Measurements from ENCODE around the gene MED8. TPM values are rescaled to one million over a fixed set of nuclear protein-coding genes. Genes with fewer than 3 reads are reported as not detected.
"Not testable (repeated sequence)": the region's sequence is repeated elsewhere in the genome, so short reads cannot be mapped to it uniquely, and the experiment has no call there.

Gene MED8
- total and polyA plus RNA-seq, 2 donors from 2014 or later, result 36.5 to 44.3 TPM

GRCh38 chr1:43414634-43415223, 25.1 kb upstream of the MED8 start:
- Histone ChIP-seq H3K27me3 (ENCODE audit: control insufficient read depth, insufficient read depth, low read length) (no peaks in the 10 kb centered on the region), H3K9ac (ENCODE audit: low read length in 3 of 3) (no peak overlapping the region), H3K4me3 (ENCODE audit: low read length in 3 of 3) (no peak overlapping the region), H3K4me1 (ENCODE audit: control insufficient read depth in 2 of 3, insufficient read depth in 2 of 3, low read depth in 1 of 3, low read length in 3 of 3) (peaks cover 0 to 5% (median 0%) of the 10 kb centered on the region in 3 donors), H3K27ac (ENCODE audit: low read depth in 2 of 2, low read length in 2 of 2) (no peak overlapping the region), H3K9me3 (ENCODE audit: control insufficient read depth in 2 of 3, insufficient read depth in 1 of 3, low read length in 3 of 3) (no peaks in the 10 kb centered on the region), H3K36me3 (ENCODE audit: control insufficient read depth in 2 of 3, insufficient read depth in 3 of 3, low read length in 3 of 3) (peaks cover 0 to 34% (median 11%) of the 10 kb centered on the region in 3 donors)
- FAIRE-seq (no peak), DNase-seq (peak in 4 of 5 donors; percentile 52 to 75 (median 58))
- intact Hi-C loops (cut with DNase I), result no loop called here
- peak; percentile 62 for TF ChIP-seq CTCF (IDR thresholded peaks at IDR 0.05; ENCODE audit: borderline replicate concordance, extremely low read depth, insufficient read depth)

- H3K9ac ChIP-seq (ENCODE audit: low read length in 3 of 3); intact Hi-C loops (cut with DNase I); DNase-seq; H3K27ac ChIP-seq (ENCODE audit: low read depth in 2 of 2, low read length in 2 of 2); FAIRE-seq; H3K9me3 ChIP-seq (ENCODE audit: control insufficient read depth in 2 of 3, insufficient read depth in 1 of 3, low read length in 3 of 3); H3K4me3 ChIP-seq (ENCODE audit: low read length in 3 of 3); H3K4me1 ChIP-seq (ENCODE audit: control insufficient read depth in 2 of 3, insufficient read depth in 2 of 3, low read depth in 1 of 3, low read length in 3 of 3); H3K27me3 ChIP-seq (ENCODE audit: control insufficient read depth, insufficient read depth, low read length): not testable (repeated sequence)
- H3K36me3 ChIP-seq (ENCODE audit: control insufficient read depth in 2 of 3, insufficient read depth in 3 of 3, low read length in 3 of 3), result peaks cover 0 to 27% (median 10%) of the 10 kb centered on the region in 3 donors
Observed at GRCh38 chr1:43413426-43413825, 23.8 kb upstream of the MED8 start.

GRCh38 chr1:43410571-43410970, 21.0 kb upstream of the MED8 start:
- Histone ChIP-seq H3K4me3 (ENCODE audit: low read length in 3 of 3) (no peak overlapping the region), H3K27me3 (ENCODE audit: control insufficient read depth, insufficient read depth, low read length) (no peaks in the 10 kb centered on the region), H3K9me3 (ENCODE audit: control insufficient read depth in 2 of 3, insufficient read depth in 1 of 3, low read length in 3 of 3) (no peaks in the 10 kb centered on the region), H3K27ac (ENCODE audit: low read depth in 2 of 2, low read length in 2 of 2) (no peak overlapping the region), H3K36me3 (ENCODE audit: control insufficient read depth in 2 of 3, insufficient read depth in 3 of 3, low read length in 3 of 3) (peaks cover 0 to 25% (median 11%) of the 10 kb centered on the region in 3 donors), H3K4me1 (ENCODE audit: control insufficient read depth in 2 of 3, insufficient read depth in 2 of 3, low read depth in 1 of 3, low read length in 3 of 3) (peaks cover 0 to 1% (median 0%) of the 10 kb centered on the region in 3 donors), H3K9ac (ENCODE audit: low read length in 3 of 3) (no peak overlapping the region)
- no peak for TF ChIP-seq CTCF (IDR thresholded peaks at IDR 0.05; ENCODE audit: borderline replicate concordance, extremely low read depth, insufficient read depth)
- no peak for DNase-seq
- FAIRE-seq, result no peak
- intact Hi-C loops (cut with DNase I), result no loop called here

- H3K4me3 ChIP-seq (ENCODE audit: low read length in 3 of 3), result no peak overlapping the region
- no peak overlapping the region for H3K9ac ChIP-seq (ENCODE audit: low read length in 3 of 3)
- peaks cover 0 to 52% (median 26%) of the 10 kb centered on the region in 3 donors for H3K36me3 ChIP-seq (ENCODE audit: control insufficient read depth in 2 of 3, insufficient read depth in 3 of 3, low read length in 3 of 3)
- peaks cover 0 to 5% (median 0%) of the 10 kb centered on the region in 3 donors for H3K4me1 ChIP-seq (ENCODE audit: control insufficient read depth in 2 of 3, insufficient read depth in 2 of 3, low read depth in 1 of 3, low read length in 3 of 3)
- FAIRE-seq, result no peak
- intact Hi-C loops (cut with DNase I), result no loop called here
- TF ChIP-seq CTCF (IDR thresholded peaks at IDR 0.05; ENCODE audit: borderline replicate concordance, extremely low read depth, insufficient read depth), result no peak
- no peaks in the 10 kb centered on the region for H3K27me3 ChIP-seq (ENCODE audit: control insufficient read depth, insufficient read depth, low read length)
- DNase-seq, result no peak
- H3K27ac ChIP-seq (ENCODE audit: low read depth in 2 of 2, low read length in 2 of 2), result peak overlapping the region in 1 of 2 donors; percentile 1
- no peaks in the 10 kb centered on the region for H3K9me3 ChIP-seq (ENCODE audit: control insufficient read depth in 2 of 3, insufficient read depth in 1 of 3, low read length in 3 of 3)
Observed at GRCh38 chr1:43405876-43406234, 16.3 kb upstream of the MED8 start.
